HCT116 (cell line): ENCODE data around the gene TRNP1. TPM values are rescaled to one million over a fixed set of nuclear protein-coding genes. Genes with fewer than 3 reads are reported as not detected.

Experiments
- ATAC-seq: fragments of 200-7000 bp; cut with Tn5 transposase; 2 replicates; pipeline ENCODE4 v1.9.1; 2020; ENCODE audit warnings: mild to moderate bottlenecking, moderate library complexity
- BruUV-seq: library from RNA; stranded (reverse); fragments of 400-500 nt; replicated peaks from 2 replicates; lab custom pipeline; 2021; lab: Mats Ljungman, UMichigan
- CTCF ChIA-PET: fragments of 300-600 bp; sonication (Branson Sonifier 250); formaldehyde crosslinking; loops from one replicate; lab custom pipeline; 2021; ENCODE audit warnings: antibody characterized with exemption; lab: Charles Lee
- POLR2A ChIA-PET: fragments of 300-600, 350-600 bp; sonication (Branson Sonifier 250); formaldehyde crosslinking; loops from one replicate; lab custom pipeline; 2021; ENCODE audit warnings: antibody characterized with exemption; lab: Charles Lee
- RAD21 ChIA-PET, 2 experiments: fragments of 300-600 bp; sonication (Branson Sonifier 250); formaldehyde crosslinking; loops; one replicate each; lab custom pipeline; 2023; ENCODE audit warnings: low total read pairs in 2 of 2; ENCODE audit not compliant: uncharacterized antibody in 2 of 2, unreplicated experiment in 2 of 2, low non-redundant PET in 1 of 2; lab: Charles Lee
- DNase-seq: peaks from one replicate; pipeline ENCODE4 v3.0.0-alpha.2; 2010; ENCODE audit warnings: low read depth, low spot score
- H2AFZ ChIP-seq: fragments of 200-600 bp; shearing (Covaris generic), sonication (generic); 2 replicates; pipeline ENCODE4 v1.6.1; 2017; ENCODE audit warnings: low read depth, mixed run types, mixed read lengths, antibody characterized with exemption, low read length; ENCODE audit not compliant: poor library complexity, severe bottlenecking
- H3K27ac ChIP-seq: 2 replicates; pipeline ENCODE4 v1.5.1; 2012; ENCODE audit warnings: low read depth, low read length
- H3K27me3 ChIP-seq: fragments of 200-600 bp; sonication (generic); 2 replicates; pipeline ENCODE4 v1.6.1; 2016; ENCODE audit warnings: mixed run types, low read length, mixed read lengths; ENCODE audit not compliant: insufficient read depth
- H3K36me3 ChIP-seq, 2 experiments: fragments of 200-500 bp in 1 of 2; fragments of 200-600 bp in 1 of 2; sonication (Bioruptor generic) in 1 of 2; sonication (generic) in 1 of 2; 2 replicates each; pipeline versions ENCODE4 v1.5.1 to v1.6.1; 2014 to 2016; ENCODE audit warnings: low read length in 2 of 2, inconsistent platforms in 1 of 2, mixed read lengths in 1 of 2, mixed run types in 1 of 2; ENCODE audit not compliant: insufficient read depth in 2 of 2, control insufficient read depth in 1 of 2
- H3K4me1 ChIP-seq, 2 experiments: fragments of 200-600 bp in 1 of 2; sonication (generic) in 1 of 2; 2 replicates each; pipeline versions ENCODE4 v1.5.1 to v1.6.1; 2012 to 2017; ENCODE audit warnings: low read length in 2 of 2, inconsistent platforms in 1 of 2, mild to moderate bottlenecking in 1 of 2, mixed read lengths in 1 of 2, mixed run types in 1 of 2, moderate library complexity in 1 of 2; ENCODE audit not compliant: insufficient read depth in 2 of 2, control insufficient read depth in 1 of 2
- H3K4me2 ChIP-seq: fragments of 200-600 bp; sonication (generic); 2 replicates; pipeline ENCODE4 v1.6.1; 2017; ENCODE audit warnings: mixed run types, low read length, mixed read lengths
- H3K4me3 ChIP-seq, 2 experiments: fragments of 200-600 bp in 1 of 2; sonication (generic) in 1 of 2; replicated peaks in 1 of 2; 2 replicates each; pipeline ENCODE4 v1.5.1; 2011 to 2016; ENCODE audit warnings: low read length in 2 of 2, control low read depth in 1 of 2, low read depth in 1 of 2, mild to moderate bottlenecking in 1 of 2, mixed read lengths in 1 of 2, mixed run types in 1 of 2
- H3K79me2 ChIP-seq: fragments of 200-600 bp; sonication (generic); 2 replicates; pipeline ENCODE4 v1.6.1; 2017; ENCODE audit warnings: mild to moderate bottlenecking, mixed run types, low read length, moderate library complexity, mixed read lengths; ENCODE audit not compliant: insufficient read depth
- H3K9ac ChIP-seq: fragments of 200-600 bp; sonication (generic); 2 replicates; pipeline ENCODE4 v1.6.1; 2016; ENCODE audit warnings: low read length, mixed read lengths
- H3K9me2 ChIP-seq: fragments of 200-600 bp; sonication (generic), shearing (Covaris generic); 2 replicates; pipeline ENCODE4 v1.6.1; 2017; ENCODE audit warnings: mixed run types, mild to moderate bottlenecking, moderate library complexity; ENCODE audit not compliant: insufficient read depth
- H3K9me3 ChIP-seq, 2 experiments: fragments of 200-500 bp in 1 of 2; fragments of 200-600 bp in 1 of 2; sonication (Bioruptor generic) in 1 of 2; sonication (generic) in 1 of 2; 2 replicates each; pipeline ENCODE4 v1.6.1; 2014 to 2017; ENCODE audit warnings: low read length in 2 of 2, mixed read lengths in 2 of 2, inconsistent platforms in 1 of 2, low read depth in 1 of 2, mild to moderate bottlenecking in 1 of 2, mixed run types in 1 of 2, moderate library complexity in 1 of 2; ENCODE audit not compliant: control insufficient read depth in 1 of 2, insufficient read depth in 1 of 2
- H4K20me1 ChIP-seq: fragments of 200-600 bp; sonication (generic), shearing (Covaris generic); 2 replicates; pipeline ENCODE4 v1.6.1; 2017; ENCODE audit warnings: mixed run types, mild to moderate bottlenecking, moderate library complexity; ENCODE audit not compliant: insufficient read depth
- EZH2 ChIP-seq: fragments of 200-600 bp; sonication (generic); IDR thresholded peaks from 2 replicates; pipeline ENCODE4 v1.6.1; 2017; ENCODE audit warnings: antibody characterized with exemption, mixed run types
- POLR2A ChIP-seq: IDR thresholded peaks from 2 replicates; pipeline ENCODE4 v1.7.0; 2011; ENCODE audit warnings: borderline replicate concordance; ENCODE audit not compliant: insufficient read depth, insufficient read length; ENCODE audit errors: extremely low read depth
- RAD21 ChIP-seq: IDR thresholded peaks from 2 replicates; pipeline ENCODE4 v1.6.1; 2012; ENCODE audit warnings: low read depth, mild to moderate bottlenecking
- SP1 ChIP-seq: IDR thresholded peaks from 2 replicates; pipeline ENCODE4 v1.6.1; 2012; ENCODE audit warnings: low read depth
- SRF ChIP-seq: IDR thresholded peaks from 2 replicates; pipeline ENCODE4 v1.6.1; 2012; ENCODE audit warnings: low read depth
- TCF7L2 ChIP-seq: IDR thresholded peaks from 2 replicates; pipeline ENCODE4 v1.7.0; 2011; ENCODE audit warnings: borderline replicate concordance, inconsistent platforms; ENCODE audit not compliant: insufficient read depth, insufficient read length; ENCODE audit errors: extremely low read depth
- ZFX ChIP-seq: fragments of 450-650 bp; IDR thresholded peaks from 2 replicates; pipeline ENCODE4 v1.6.1; 2017
- ZNF274 ChIP-seq: fragments of 200-500 bp; sonication (Bioruptor generic); IDR thresholded peaks from 2 replicates; pipeline ENCODE4 v1.6.1; 2014; ENCODE audit warnings: mild to moderate bottlenecking, low read depth, low read length, inconsistent platforms
- intact Hi-C: fragments of 100-400 bp; cut with micrococcal nuclease; formaldehyde crosslinking; loops from 2 replicates; pipeline ENCODE4 v1.10.0; 2022
- total RNA-seq: library from RNA; stranded (reverse); gene quantifications from one replicate; pipeline ENCODE4 v1.2.1, GENCODE V29; 2021; ENCODE audit not compliant: unreplicated experiment
- TF ChIP-seq, protein P1 (sequence below): IDR thresholded peaks from 2 replicates; pipeline ENCODE4 v1.6.1; 2012; ENCODE audit warnings: low read depth
- TF ChIP-seq, protein P2 (sequence below): IDR thresholded peaks from 2 replicates; pipeline ENCODE4 v1.6.1; 2012
- TF ChIP-seq, protein P3 (sequence below): IDR thresholded peaks from 2 replicates; pipeline ENCODE4 v1.6.1; 2012

Gene TRNP1
- total RNA-seq, 1 experiment from 2014 or later = 76.9 TPM

DNA sequence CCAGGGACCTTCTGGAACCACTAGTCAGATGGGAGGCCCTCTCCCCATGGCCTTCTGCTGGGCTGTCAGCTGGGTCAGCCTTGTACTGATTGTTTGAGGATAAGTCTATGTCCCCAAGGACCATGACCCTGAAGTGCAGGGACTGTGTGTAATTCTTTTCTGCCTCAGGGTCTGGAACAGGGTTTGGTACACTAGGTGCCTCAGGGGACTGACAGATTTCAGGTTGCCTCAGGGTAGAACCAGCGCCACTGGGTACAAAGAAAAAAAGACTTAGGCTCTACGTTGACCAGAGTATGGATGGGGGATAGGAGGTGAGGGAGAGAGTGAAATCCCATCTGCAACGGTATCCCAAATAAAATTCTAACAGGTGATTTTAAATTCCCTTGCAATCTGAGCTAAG, 36.2 kb upstream of the TRNP1 start:
- Histone ChIP-seq H3K79me2 (peaks cover 30% of the 10 kb centered on the region), H3K9me3 (no peaks in the 10 kb centered on the region), H3K4me1 (peaks cover 7 to 26% of the 10 kb centered on the region in 2 experiments; a peak in 3 of 4 replicates), H3K4me2 (no peak overlapping the region), H2AFZ (no peak overlapping the region), H3K27ac (no peak overlapping the region), H4K20me1 (no peaks in the 10 kb centered on the region), H3K9me2 (no peaks in the 10 kb centered on the region), H3K36me3 (0 out of 4 replicates have a peak, but pooled peaks cover 1 to 6% of the 10 kb centered on the region in 2 experiments), H3K4me3 (no peak overlapping the region), H3K9ac (no peak overlapping the region), H3K27me3 (no peaks in the 10 kb centered on the region)
- ChIA-PET POLR2A (no interaction called here), CTCF (no interaction called here), RAD21 (no interaction called here)
- DNase-seq = no peak
- intact Hi-C loops = no loop called here
- no peak for ATAC-seq
- no peak for TF ChIP-seq POLR2A
- TF ChIP-seq, protein P1, sequence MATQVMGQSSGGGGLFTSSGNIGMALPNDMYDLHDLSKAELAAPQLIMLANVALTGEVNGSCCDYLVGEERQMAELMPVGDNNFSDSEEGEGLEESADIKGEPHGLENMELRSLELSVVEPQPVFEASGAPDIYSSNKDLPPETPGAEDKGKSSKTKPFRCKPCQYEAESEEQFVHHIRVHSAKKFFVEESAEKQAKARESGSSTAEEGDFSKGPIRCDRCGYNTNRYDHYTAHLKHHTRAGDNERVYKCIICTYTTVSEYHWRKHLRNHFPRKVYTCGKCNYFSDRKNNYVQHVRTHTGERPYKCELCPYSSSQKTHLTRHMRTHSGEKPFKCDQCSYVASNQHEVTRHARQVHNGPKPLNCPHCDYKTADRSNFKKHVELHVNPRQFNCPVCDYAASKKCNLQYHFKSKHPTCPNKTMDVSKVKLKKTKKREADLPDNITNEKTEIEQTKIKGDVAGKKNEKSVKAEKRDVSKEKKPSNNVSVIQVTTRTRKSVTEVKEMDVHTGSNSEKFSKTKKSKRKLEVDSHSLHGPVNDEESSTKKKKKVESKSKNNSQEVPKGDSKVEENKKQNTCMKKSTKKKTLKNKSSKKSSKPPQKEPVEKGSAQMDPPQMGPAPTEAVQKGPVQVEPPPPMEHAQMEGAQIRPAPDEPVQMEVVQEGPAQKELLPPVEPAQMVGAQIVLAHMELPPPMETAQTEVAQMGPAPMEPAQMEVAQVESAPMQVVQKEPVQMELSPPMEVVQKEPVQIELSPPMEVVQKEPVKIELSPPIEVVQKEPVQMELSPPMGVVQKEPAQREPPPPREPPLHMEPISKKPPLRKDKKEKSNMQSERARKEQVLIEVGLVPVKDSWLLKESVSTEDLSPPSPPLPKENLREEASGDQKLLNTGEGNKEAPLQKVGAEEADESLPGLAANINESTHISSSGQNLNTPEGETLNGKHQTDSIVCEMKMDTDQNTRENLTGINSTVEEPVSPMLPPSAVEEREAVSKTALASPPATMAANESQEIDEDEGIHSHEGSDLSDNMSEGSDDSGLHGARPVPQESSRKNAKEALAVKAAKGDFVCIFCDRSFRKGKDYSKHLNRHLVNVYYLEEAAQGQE = no peak
- TF ChIP-seq, protein P2, sequence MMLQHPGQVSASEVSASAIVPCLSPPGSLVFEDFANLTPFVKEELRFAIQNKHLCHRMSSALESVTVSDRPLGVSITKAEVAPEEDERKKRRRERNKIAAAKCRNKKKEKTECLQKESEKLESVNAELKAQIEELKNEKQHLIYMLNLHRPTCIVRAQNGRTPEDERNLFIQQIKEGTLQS = no peak
- TF ChIP-seq, protein P3, sequence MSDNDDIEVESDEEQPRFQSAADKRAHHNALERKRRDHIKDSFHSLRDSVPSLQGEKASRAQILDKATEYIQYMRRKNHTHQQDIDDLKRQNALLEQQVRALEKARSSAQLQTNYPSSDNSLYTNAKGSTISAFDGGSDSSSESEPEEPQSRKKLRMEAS = no peak
- TF ChIP-seq ZFX = no peak
- TF ChIP-seq SRF = no peak
- TF ChIP-seq ZNF274 = no peak
- no peak for TF ChIP-seq TCF7L2
- no peak for TF ChIP-seq RAD21
- TF ChIP-seq SP1 = no peak
- TF ChIP-seq EZH2 = no peak
- BruUV-seq = no TSS peak
